Stimulated activated memory B cell treated with anti-CD40 and anti-IgM and Interleukin-4, amounts not matched to agents 10 μg/mL and 1 μg/mL and 100 μg/mL, for 72 hours (primary cell): Measurements from ENCODE around the gene NRXN3.

Experiments used
- ATAC-seq: fragments of 150-1000 bp; cut with Tn5 transposase; 2 replicates; pipeline ENCODE4 v1.10.0; 2021
- H3K27ac Mint-ChIP-seq: one replicate; pipeline ENCODE4 v1.8.0; 2022; ENCODE audit warnings: mild to moderate bottlenecking, mixed read lengths
- H3K27me3 Mint-ChIP-seq: one replicate; pipeline ENCODE4 v1.8.0; 2022; ENCODE audit warnings: mixed read lengths
- H3K36me3 Mint-ChIP-seq: one replicate; pipeline ENCODE4 v1.8.0; 2022; ENCODE audit warnings: mixed read lengths
- H3K4me1 Mint-ChIP-seq: one replicate; pipeline ENCODE4 v1.8.0; 2022; ENCODE audit warnings: mixed read lengths
- H3K4me3 Mint-ChIP-seq: one replicate; pipeline ENCODE4 v1.8.0; 2022; ENCODE audit warnings: mild to moderate bottlenecking, moderate library complexity, mixed read lengths
- H3K9me3 Mint-ChIP-seq: one replicate; pipeline ENCODE4 v1.8.0; 2022; ENCODE audit warnings: mixed read lengths

NRXN3 gene

GRCh38 chr14:79493081-79493645 lies 1323.0 kb downstream of the NRXN3 start:
- peaks cover 6% of the 10 kb centered on the region for H3K9me3 Mint-ChIP-seq
- H3K27me3 Mint-ChIP-seq = no peaks in the 10 kb centered on the region
- H3K4me1 Mint-ChIP-seq = no peaks in the 10 kb centered on the region
- H3K36me3 Mint-ChIP-seq = no peaks in the 10 kb centered on the region
- H3K4me3 Mint-ChIP-seq = no peak overlapping the region
- ATAC-seq = no peak
- H3K27ac Mint-ChIP-seq = no peak overlapping the region

- H3K27ac Mint-ChIP-seq = no peak overlapping the region
- H3K36me3 Mint-ChIP-seq = no peaks in the 10 kb centered on the region
- H3K27me3 Mint-ChIP-seq = no peaks in the 10 kb centered on the region
- no peaks in the 10 kb centered on the region for H3K4me1 Mint-ChIP-seq
- H3K4me3 Mint-ChIP-seq = no peak overlapping the region
- peaks cover 9% of the 10 kb centered on the region for H3K9me3 Mint-ChIP-seq
- no peak for ATAC-seq
Observed at GRCh38 chr14:79496701-79497100, 1326.5 kb downstream of the NRXN3 start.

- peaks cover 14% of the 10 kb centered on the region for H3K9me3 Mint-ChIP-seq
- H3K27ac Mint-ChIP-seq = no peak overlapping the region
- H3K36me3 Mint-ChIP-seq = no peaks in the 10 kb centered on the region
- ATAC-seq = no peak
- H3K27me3 Mint-ChIP-seq = no peaks in the 10 kb centered on the region
- no peak overlapping the region for H3K4me3 Mint-ChIP-seq
- no peaks in the 10 kb centered on the region for H3K4me1 Mint-ChIP-seq
Observed at GRCh38 chr14:79500489-79500888, 1330.3 kb downstream of the NRXN3 start.

- Mint-ChIP-seq H3K9me3 (peaks cover 12% of the 10 kb centered on the region), H3K27me3 (no peaks in the 10 kb centered on the region), H3K27ac (no peak overlapping the region), H3K4me3 (no peak overlapping the region), H3K4me1 (no peaks in the 10 kb centered on the region), H3K36me3 (no peaks in the 10 kb centered on the region)
- ATAC-seq = no peak
Observed at GRCh38 chr14:79502136-79502750, 1332.1 kb downstream of the NRXN3 start.

GRCh38 chr14:79502751-79503148 lies 1332.6 kb downstream of the NRXN3 start:
- H3K27ac Mint-ChIP-seq = no peak overlapping the region
- H3K4me3 Mint-ChIP-seq = no peak overlapping the region
- ATAC-seq = no peak

GRCh38 chr14:79510659-79511058 lies 1340.5 kb downstream of the NRXN3 start:
- ATAC-seq = no peak
- Mint-ChIP-seq H3K36me3 (no peaks in the 10 kb centered on the region), H3K9me3 (no peaks in the 10 kb centered on the region), H3K27me3 (no peaks in the 10 kb centered on the region), H3K4me3 (no peak overlapping the region), H3K27ac (no peak overlapping the region), H3K4me1 (no peaks in the 10 kb centered on the region)

More at GRCh38 chr14:79502751-79503148, 1332.6 kb downstream of the NRXN3 start:
- H3K36me3 Mint-ChIP-seq = no peaks in the 10 kb centered on the region
- no peaks in the 10 kb centered on the region for H3K27me3 Mint-ChIP-seq
- H3K9me3 Mint-ChIP-seq = peaks cover 10% of the 10 kb centered on the region
- H3K4me1 Mint-ChIP-seq = no peaks in the 10 kb centered on the region

GRCh38 chr14:79511146-79511545 lies 1341.0 kb downstream of the NRXN3 start:
- Mint-ChIP-seq H3K27ac (no peak overlapping the region), H3K36me3 (no peaks in the 10 kb centered on the region), H3K9me3 (no peaks in the 10 kb centered on the region), H3K27me3 (no peaks in the 10 kb centered on the region), H3K4me3 (no peak overlapping the region), H3K4me1 (no peaks in the 10 kb centered on the region)
- ATAC-seq = no peak

GRCh38 chr14:79513446-79513845 lies 1343.3 kb downstream of the NRXN3 start:
- H3K4me1 Mint-ChIP-seq = no peaks in the 10 kb centered on the region
- no peaks in the 10 kb centered on the region for H3K36me3 Mint-ChIP-seq
- no peak for ATAC-seq
- no peaks in the 10 kb centered on the region for H3K9me3 Mint-ChIP-seq
- no peak overlapping the region for H3K4me3 Mint-ChIP-seq
- no peaks in the 10 kb centered on the region for H3K27me3 Mint-ChIP-seq
- no peak overlapping the region for H3K27ac Mint-ChIP-seq

GRCh38 chr14:79514700-79515099 lies 1344.5 kb downstream of the NRXN3 start:
- Mint-ChIP-seq H3K4me3 (no peak overlapping the region), H3K9me3 (no peaks in the 10 kb centered on the region), H3K36me3 (no peaks in the 10 kb centered on the region), H3K4me1 (no peaks in the 10 kb centered on the region), H3K27ac (no peak overlapping the region), H3K27me3 (no peaks in the 10 kb centered on the region)
- ATAC-seq = no peak

GRCh38 chr14:79515158-79515557 lies 1345.0 kb downstream of the NRXN3 start:
- Mint-ChIP-seq H3K9me3 (no peaks in the 10 kb centered on the region), H3K36me3 (no peaks in the 10 kb centered on the region)
- no peak for ATAC-seq

GRCh38 chr14:79516009-79516408 lies 1345.8 kb downstream of the NRXN3 start:
- no peaks in the 10 kb centered on the region for H3K4me1 Mint-ChIP-seq
- H3K27me3 Mint-ChIP-seq = no peaks in the 10 kb centered on the region
- peaks cover 3% of the 10 kb centered on the region for H3K9me3 Mint-ChIP-seq
- H3K4me3 Mint-ChIP-seq = no peak overlapping the region
- H3K36me3 Mint-ChIP-seq = no peaks in the 10 kb centered on the region
- H3K27ac Mint-ChIP-seq = no peak overlapping the region
- no peak for ATAC-seq

More at GRCh38 chr14:79515158-79515557, 1345.0 kb downstream of the NRXN3 start:
- H3K4me1 Mint-ChIP-seq = no peaks in the 10 kb centered on the region
- no peaks in the 10 kb centered on the region for H3K27me3 Mint-ChIP-seq
- H3K4me3 Mint-ChIP-seq = no peak overlapping the region
- H3K27ac Mint-ChIP-seq = no peak overlapping the region

- no peaks in the 10 kb centered on the region for H3K36me3 Mint-ChIP-seq
Observed at GRCh38 chr14:79525416-79525815, 1355.2 kb downstream of the NRXN3 start.

GRCh38 chr14:79528828-79529416 lies 1358.7 kb downstream of the NRXN3 start:
- Mint-ChIP-seq H3K27me3 (no peaks in the 10 kb centered on the region), H3K4me1 (no peaks in the 10 kb centered on the region), H3K36me3 (no peaks in the 10 kb centered on the region), H3K9me3 (no peaks in the 10 kb centered on the region), H3K4me3 (no peak overlapping the region), H3K27ac (no peak overlapping the region)
- ATAC-seq = no peak

More at GRCh38 chr14:79525416-79525815, 1355.2 kb downstream of the NRXN3 start:
- Mint-ChIP-seq H3K27ac (no peak overlapping the region), H3K9me3 (peaks cover 4% of the 10 kb centered on the region), H3K27me3 (no peaks in the 10 kb centered on the region), H3K4me3 (no peak overlapping the region), H3K4me1 (no peaks in the 10 kb centered on the region)
- no peak for ATAC-seq

- Mint-ChIP-seq H3K36me3 (no peaks in the 10 kb centered on the region), H3K9me3 (no peaks in the 10 kb centered on the region), H3K27me3 (no peaks in the 10 kb centered on the region), H3K4me3 (no peak overlapping the region), H3K4me1 (no peaks in the 10 kb centered on the region), H3K27ac (no peak overlapping the region)
- ATAC-seq = no peak
Observed at GRCh38 chr14:79530555-79530954, 1360.4 kb downstream of the NRXN3 start.

- Mint-ChIP-seq H3K36me3 (no peaks in the 10 kb centered on the region), H3K27ac (no peak overlapping the region), H3K27me3 (no peaks in the 10 kb centered on the region), H3K4me1 (no peaks in the 10 kb centered on the region), H3K4me3 (no peak overlapping the region), H3K9me3 (peaks cover 4% of the 10 kb centered on the region)
- ATAC-seq = no peak
Observed at GRCh38 chr14:79534703-79535353, 1364.7 kb downstream of the NRXN3 start.

GRCh38 chr14:79540394-79540793 lies 1370.2 kb downstream of the NRXN3 start:
- Mint-ChIP-seq H3K4me1 (no peaks in the 10 kb centered on the region), H3K27me3 (no peaks in the 10 kb centered on the region), H3K36me3 (no peaks in the 10 kb centered on the region), H3K27ac (no peak overlapping the region), H3K4me3 (no peak overlapping the region), H3K9me3 (peaks cover 4% of the 10 kb centered on the region)
- ATAC-seq = no peak
